GM18505 (cell line): ENCODE measurements around the gene VSTM4.

Experiments used
- ATAC-seq: cut with Tn5 transposase; IDR thresholded peaks from one replicate; pipeline ENCODE4 v1.9.1; 2021; ENCODE audit not compliant: unreplicated experiment
- POLR2A ChIP-seq: IDR thresholded peaks from 4 replicates; pipeline ENCODE4 v1.6.1; 2011; ENCODE audit warnings: borderline replicate concordance; ENCODE audit not compliant: insufficient read depth, insufficient read length; ENCODE audit errors: extremely low read depth

Gene VSTM4

DNA sequence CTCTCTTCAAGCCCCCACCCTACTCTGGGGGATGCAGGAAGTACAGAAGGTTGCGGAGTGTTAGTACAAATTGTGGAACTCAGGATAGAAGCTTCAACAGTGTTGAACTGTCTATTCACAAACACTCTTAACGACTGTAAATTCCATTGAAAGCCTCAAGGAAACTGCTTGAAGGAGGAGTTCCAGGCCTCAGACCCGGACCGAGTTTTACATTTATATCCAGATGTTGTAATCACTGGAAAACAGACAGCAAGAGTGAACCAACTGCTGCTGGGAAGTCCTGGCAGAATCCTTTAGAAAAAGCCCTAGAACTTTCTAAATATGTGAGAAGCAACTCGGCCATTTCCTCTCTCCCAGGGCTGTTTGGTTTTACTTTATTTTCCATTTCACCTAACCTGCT lies 91.6 kb downstream of the VSTM4 start:
- TF ChIP-seq POLR2A: no peak
- no peak for ATAC-seq

GRCh38 chr10:49023071-49023470 lies 92.3 kb downstream of the VSTM4 start:
- ATAC-seq: no peak
- TF ChIP-seq POLR2A: no peak

- ATAC-seq: no peak
- TF ChIP-seq POLR2A: no peak
These were observed 93.6 kb downstream of the VSTM4 start for GRCh38 chr10:49021685-49022084.

GRCh38 chr10:49015700-49016099 lies 99.6 kb downstream of the VSTM4 start:
- TF ChIP-seq POLR2A: no peak
- no peak for ATAC-seq

DNA sequence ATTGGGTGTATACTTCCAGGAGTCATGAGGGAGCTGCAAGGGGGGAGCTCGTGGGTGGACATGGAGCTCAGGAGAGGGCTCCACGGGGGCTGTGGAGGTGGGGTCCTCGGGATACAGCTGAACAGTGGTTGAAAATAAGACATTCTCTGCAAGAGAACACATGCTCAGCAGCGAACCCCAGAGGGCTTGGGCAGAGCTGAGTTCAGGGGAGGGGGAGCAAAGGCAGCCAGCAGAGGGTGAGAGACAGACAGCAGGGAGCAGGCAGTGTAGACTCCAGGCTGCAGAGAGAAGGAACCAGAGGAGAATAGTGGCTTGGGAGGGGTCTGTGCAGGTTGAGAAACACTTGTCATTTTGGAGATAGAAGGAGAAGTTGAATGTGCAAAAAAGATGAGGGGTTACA lies 102.7 kb downstream of the VSTM4 start:
- no peak for ATAC-seq
- TF ChIP-seq POLR2A: no peak

DNA sequence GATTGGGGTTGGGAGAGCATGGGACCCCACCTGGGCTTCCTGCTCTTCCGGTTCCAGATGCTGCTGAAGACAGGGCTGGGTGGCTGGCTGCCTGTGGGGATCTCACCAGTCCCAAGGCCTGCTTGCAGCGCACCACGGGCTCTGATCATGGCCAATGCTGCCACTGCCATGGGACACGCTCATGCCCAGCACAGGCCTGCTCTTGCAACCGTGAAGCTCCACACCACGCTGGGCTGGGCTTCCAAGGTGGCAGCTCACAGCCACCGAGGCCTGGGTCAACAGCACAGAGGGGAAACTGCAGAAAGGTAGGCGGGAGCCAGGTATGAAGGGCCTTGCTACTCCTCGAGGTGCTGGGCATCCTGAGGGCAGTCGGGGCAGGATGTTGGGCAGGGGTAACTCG lies 103.6 kb downstream of the VSTM4 start:
- ATAC-seq: no peak
- TF ChIP-seq POLR2A: no peak

GRCh38 chr10:49010865-49011264 lies 104.5 kb downstream of the VSTM4 start:
- no peak for ATAC-seq
- TF ChIP-seq POLR2A: no peak

DNA sequence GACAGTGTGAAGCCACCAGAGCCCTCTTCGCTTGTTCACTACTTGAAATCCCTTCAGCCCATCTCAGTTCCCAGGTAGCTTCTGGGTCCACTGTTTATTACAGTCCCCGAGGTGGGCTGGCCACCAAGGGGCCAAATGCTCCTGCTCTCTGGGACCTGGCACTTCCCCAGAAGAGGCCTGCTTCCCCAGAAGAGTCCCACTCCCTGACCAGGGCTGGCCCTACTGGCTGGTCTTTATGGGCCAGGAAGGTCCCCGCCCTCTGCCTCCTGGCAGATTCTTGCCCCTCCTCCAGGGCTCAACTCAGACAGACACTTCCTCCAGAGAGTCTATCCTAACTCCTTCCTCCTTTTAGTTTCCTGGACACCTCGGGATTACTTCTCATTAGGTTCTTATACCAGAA lies 105.0 kb downstream of the VSTM4 start:
- ATAC-seq: no peak
- TF ChIP-seq POLR2A: no peak

- ATAC-seq: no peak
- no peak for TF ChIP-seq POLR2A
These were observed 105.9 kb downstream of the VSTM4 start for GRCh38 chr10:49009199-49009979.

DNA sequence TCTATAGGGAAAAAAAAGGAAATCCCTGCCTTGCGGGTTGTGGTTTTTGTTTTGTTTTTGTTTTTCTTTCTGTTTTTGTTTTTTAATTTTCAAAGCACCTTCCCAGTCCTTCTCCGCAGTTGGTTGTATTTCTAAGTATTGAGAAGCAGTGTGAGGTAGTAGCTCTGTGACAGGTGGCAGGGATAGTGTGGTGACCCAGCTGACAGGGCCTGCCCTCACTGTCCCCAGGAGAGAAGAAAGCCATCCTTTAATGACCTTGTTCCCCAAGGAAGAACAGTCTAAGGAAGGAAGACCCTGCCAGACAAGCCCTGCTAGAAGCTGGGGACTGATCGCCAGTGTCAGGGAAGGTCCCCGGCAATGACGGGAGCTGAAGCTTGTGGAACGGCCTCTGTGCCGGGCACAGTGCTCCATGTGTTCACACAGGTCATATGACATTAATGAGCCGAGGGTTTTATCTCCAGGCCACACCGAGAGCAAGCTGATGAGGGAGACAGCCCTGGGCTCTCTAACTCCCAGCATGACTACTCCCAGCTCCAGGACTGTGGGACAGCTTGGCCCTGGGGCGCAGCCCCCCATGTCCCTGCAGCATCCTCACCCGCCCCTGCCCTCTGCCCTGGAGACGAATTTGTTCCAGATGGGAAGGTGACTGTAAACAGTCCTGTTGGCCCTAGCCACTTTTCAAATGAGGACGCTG lies 106.7 kb downstream of the VSTM4 start:
- TF ChIP-seq POLR2A: no peak
- ATAC-seq: no peak

DNA sequence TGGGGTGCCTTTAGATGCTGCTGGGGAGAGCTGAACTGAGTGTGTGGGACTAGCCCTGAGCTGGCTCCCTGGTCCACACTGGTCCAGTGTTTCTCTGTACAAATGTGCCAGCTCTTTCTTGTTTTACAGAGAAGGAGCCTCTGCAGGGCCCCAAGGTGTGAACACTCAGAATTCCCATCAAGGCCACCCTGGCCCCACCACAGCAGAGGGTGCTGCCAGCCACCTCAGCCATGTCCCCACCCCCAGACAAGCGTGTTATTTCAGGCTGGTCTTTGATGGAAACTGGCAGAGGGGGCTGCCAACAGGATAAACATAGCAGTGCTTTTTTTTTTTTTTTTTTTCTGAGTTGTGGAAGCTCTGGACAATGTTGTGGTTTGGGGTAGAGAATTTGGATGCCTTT lies 107.2 kb downstream of the VSTM4 start:
- TF ChIP-seq POLR2A: no peak
- no peak for ATAC-seq

DNA sequence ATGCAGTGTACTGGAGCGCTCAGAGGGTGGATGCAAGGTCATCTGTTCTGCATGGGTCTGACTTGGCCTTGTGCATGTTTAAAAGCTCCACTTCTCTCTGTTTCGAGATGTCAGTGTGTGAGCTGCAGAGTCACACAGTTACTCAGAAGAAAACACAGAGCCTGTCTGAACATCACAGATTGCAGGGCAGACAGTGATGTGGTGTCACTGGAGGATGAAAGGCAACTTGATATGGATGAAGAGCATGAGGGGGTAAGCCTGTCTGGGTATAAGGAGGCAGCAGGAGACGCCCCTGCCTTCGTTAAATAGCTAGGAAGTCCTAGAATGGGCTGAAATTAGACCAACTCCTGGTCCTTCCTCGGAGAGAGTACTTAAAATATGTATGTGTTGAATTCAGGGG lies 108.2 kb downstream of the VSTM4 start:
- ATAC-seq: no peak
- no peak for TF ChIP-seq POLR2A

DNA sequence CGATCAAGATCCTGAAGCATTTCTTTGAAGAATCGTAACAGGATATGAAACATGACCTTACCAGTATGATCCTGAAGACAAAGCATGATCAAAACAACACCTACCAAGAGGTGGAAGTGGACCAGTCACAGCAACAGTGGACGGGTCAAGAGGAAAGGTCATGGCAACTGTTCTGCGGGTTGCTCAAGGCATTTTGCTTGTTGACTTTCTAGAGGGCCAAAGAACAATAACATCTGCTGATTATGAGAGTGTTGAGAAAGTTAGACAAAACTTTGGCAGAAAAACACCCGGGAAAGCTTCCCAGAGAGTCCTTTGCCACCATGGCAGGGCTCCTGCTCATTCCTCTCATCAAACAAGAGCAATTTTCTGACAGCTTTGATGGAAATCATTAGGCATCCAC lies 110.1 kb downstream of the VSTM4 start:
- no peak for ATAC-seq

More for the DNA sequence above, 110.1 kb downstream of the VSTM4 start:
- no peak for TF ChIP-seq POLR2A
